UCSD-AML1 (cell line): ENCODE results near the gene KLHL22.

ENCODE experiments used
- DNase-seq: peaks from one replicate; lab custom pipeline; 2025; ENCODE audit not compliant: unreplicated experiment; lab: John Stamatoyannopoulos, UW

KLHL22 gene

GRCh38 chr22:20449819-20450550, 45.6 kb downstream of the KLHL22 start:
- no peak for DNase-seq

GRCh38 chr22:20448630-20449029, 47.0 kb downstream of the KLHL22 start:
- DNase-seq, result no peak

GRCh38 chr22:20446383-20446970, 49.1 kb downstream of the KLHL22 start:
- DNase-seq, result no peak

GRCh38 chr22:20444325-20444724, 51.3 kb downstream of the KLHL22 start:
- DNase-seq, result no peak

- no peak for DNase-seq
Observed at GRCh38 chr22:20442485-20443284, 52.9 kb downstream of the KLHL22 start.

- DNase-seq, result no peak
Observed at GRCh38 chr22:20441631-20442484, 53.7 kb downstream of the KLHL22 start.

- no peak for DNase-seq
Observed at GRCh38 chr22:20440637-20441591, 54.7 kb downstream of the KLHL22 start.

- no peak for DNase-seq
Observed at GRCh38 chr22:20439928-20440575, 55.5 kb downstream of the KLHL22 start.

- no peak for DNase-seq
Observed at GRCh38 chr22:20439556-20439927, 56.1 kb downstream of the KLHL22 start.

- DNase-seq, result no peak
Observed at GRCh38 chr22:20438678-20439492, 56.7 kb downstream of the KLHL22 start.

- no peak for DNase-seq
Observed at GRCh38 chr22:20438427-20438677, 57.2 kb downstream of the KLHL22 start.

- DNase-seq, result no peak
Observed at GRCh38 chr22:20437613-20438426, 57.8 kb downstream of the KLHL22 start, which contains the start of gene SCARF2. SCARF2 (minus strand) TSS chr22:20437825; CDS start chr22:20437754, 71 bp downstream.

GRCh38 chr22:20436768-20437612, 58.6 kb downstream of the KLHL22 start:
- DNase-seq, result no peak

GRCh38 chr22:20436307-20436767, 59.3 kb downstream of the KLHL22 start:
- no peak for DNase-seq

- no peak for DNase-seq
Observed at GRCh38 chr22:20435436-20436306, 59.9 kb downstream of the KLHL22 start.

GRCh38 chr22:20434773-20435172, 60.8 kb downstream of the KLHL22 start:
- no peak for DNase-seq
